Suppressor macrophage (primary cell): ENCODE measurements around the gene CORO7.
A peak's percentile ranks its signal among the peaks of the same experiment; 100 is the strongest.
"Not testable (repeated sequence)": the region's sequence is repeated elsewhere in the genome, so short reads cannot be mapped to it uniquely, and the experiment has no call there.

ENCODE experiments used
- DNase-seq, 4 experiments: peaks; one replicate each; pipeline ENCODE4 v3.0.0-alpha.2; 2020 to 2022

CORO7 gene

GRCh38 chr16:4350787-4351659 is 65.4 kb downstream of the CORO7 start, which contains the start of gene PAM16:
PAM16 (minus strand) TSS chr16:4351321; CDS start chr16:4351234, 87 bp downstream.
- DNase-seq, result peak; percentile 98 to 99 (median 99)

- DNase-seq, result no peak
Measured at GRCh38 chr16:4350365-4350786, 66.0 kb downstream of the CORO7 start.

- DNase-seq, result no peak
Measured at GRCh38 chr16:4349332-4349731, 67.1 kb downstream of the CORO7 start.

GRCh38 chr16:4347765-4348509 is 68.5 kb downstream of the CORO7 start:
- no peak for DNase-seq

GRCh38 chr16:4347010-4347409 is 69.4 kb downstream of the CORO7 start:
- DNase-seq, result peak; percentile 39 to 74 (median 66)

- peak in 3 of 4 experiments; percentile 44 to 50 (median 46) for DNase-seq
Measured at GRCh38 chr16:4345836-4346781, 70.3 kb downstream of the CORO7 start.

GRCh38 chr16:4344983-4345835 is 71.2 kb downstream of the CORO7 start:
- DNase-seq, result no peak

- not testable (repeated sequence) for DNase-seq
Measured at GRCh38 chr16:4344300-4344982, 72.0 kb downstream of the CORO7 start.

GRCh38 chr16:4342866-4343744 is 73.3 kb downstream of the CORO7 start:
- DNase-seq, result no peak

- DNase-seq, result no peak
Measured at GRCh38 chr16:4341250-4341649, 75.1 kb downstream of the CORO7 start.

GRCh38 chr16:4340443-4340842 is 76.0 kb downstream of the CORO7 start:
- no peak for DNase-seq

- DNase-seq, result no peak
Measured at GRCh38 chr16:4339909-4340308, 76.5 kb downstream of the CORO7 start.

- no peak for DNase-seq
Measured at GRCh38 chr16:4339455-4339854, 76.9 kb downstream of the CORO7 start.

- no peak for DNase-seq
Measured at GRCh38 chr16:4338712-4339299, 77.6 kb downstream of the CORO7 start.

GRCh38 chr16:4338125-4338582 is 78.2 kb downstream of the CORO7 start:
- no peak for DNase-seq

- DNase-seq, result no peak
Measured at GRCh38 chr16:4337540-4338088, 78.8 kb downstream of the CORO7 start.

GRCh38 chr16:4336701-4337539 is 79.5 kb downstream of the CORO7 start:
- no peak for DNase-seq
